Neuron (in vitro differentiated cells): ENCODE measurements around the gene PDZD4.

Experiments used
- H2AFZ ChIP-seq: one replicate; pipeline ENCODE4 v1.6.1; 2013; ENCODE audit warnings: low read depth, mild to moderate bottlenecking, inconsistent platforms, low read length, moderate library complexity
- H3K27me3 ChIP-seq: one replicate; pipeline ENCODE4 v1.6.1; 2013; ENCODE audit warnings: low read length; ENCODE audit not compliant: insufficient read depth
- H3K36me3 ChIP-seq: one replicate; pipeline ENCODE4 v1.6.1; 2013; ENCODE audit warnings: low read length; ENCODE audit not compliant: insufficient read depth
- H3K4me1 ChIP-seq: one replicate; pipeline ENCODE4 v1.6.1; 2013; ENCODE audit warnings: low read length; ENCODE audit not compliant: insufficient read depth
- H3K4me3 ChIP-seq: 2 replicates; pipeline ENCODE4 v1.5.1; 2013; ENCODE audit warnings: mild to moderate bottlenecking, low read length, moderate library complexity
- H3K9me3 ChIP-seq: one replicate; pipeline ENCODE4 v1.6.1; 2013; ENCODE audit warnings: low read length

PDZD4 gene

DNA sequence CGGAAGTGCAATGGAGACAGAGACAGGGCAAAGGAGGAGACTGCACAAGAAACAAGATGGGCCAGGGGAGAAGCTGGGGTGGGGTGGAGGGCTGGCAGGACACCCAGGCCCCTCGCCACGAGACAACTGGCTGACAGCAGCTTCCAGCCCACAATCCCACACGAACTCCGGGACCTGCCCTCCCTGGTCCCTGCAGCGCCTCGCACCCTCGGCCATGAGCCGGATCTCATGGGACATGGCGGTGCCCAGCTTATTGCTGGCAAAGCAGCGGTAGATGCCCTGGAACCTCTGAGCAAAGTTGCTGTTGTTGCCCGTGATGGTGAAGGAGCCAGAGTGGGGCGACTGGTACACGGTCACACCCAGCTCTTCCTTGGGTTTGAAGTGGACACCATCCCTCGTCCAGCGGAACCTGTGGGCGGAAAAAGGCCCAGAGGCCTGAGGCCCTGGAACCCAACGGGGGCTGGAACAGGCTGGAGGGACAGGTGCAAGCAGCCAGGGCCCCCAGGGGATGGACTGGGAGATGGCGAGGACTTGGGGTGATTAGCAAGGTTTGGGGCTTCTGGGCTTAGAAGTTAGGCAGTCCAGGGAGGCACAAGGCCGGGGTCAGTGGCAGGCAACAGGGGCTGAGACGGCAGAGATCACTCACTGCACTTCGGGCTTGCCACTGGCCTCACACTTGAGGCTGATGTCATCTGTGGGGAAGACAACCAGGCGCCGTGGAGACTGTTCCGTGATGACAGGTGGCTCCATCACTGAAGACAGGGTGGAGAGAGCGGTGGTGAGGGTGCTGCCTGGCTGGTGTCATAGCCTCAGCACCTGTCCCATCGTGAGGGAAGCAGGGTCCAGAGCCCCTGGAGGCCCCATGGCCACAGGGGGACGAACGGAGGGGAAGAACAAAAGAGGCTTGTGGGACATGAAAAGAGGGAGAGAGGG lies 41.9 kb upstream of the PDZD4 start:
- peaks cover 8% of the 10 kb centered on the region for H3K36me3 ChIP-seq
- no peaks in the 10 kb centered on the region for H3K9me3 ChIP-seq
- peaks cover 44% of the 10 kb centered on the region for H3K4me1 ChIP-seq
- peaks cover 14% of the 10 kb centered on the region for H3K27me3 ChIP-seq
- H2AFZ ChIP-seq: no peak overlapping the region
- H3K4me3 ChIP-seq: no peak overlapping the region

DNA sequence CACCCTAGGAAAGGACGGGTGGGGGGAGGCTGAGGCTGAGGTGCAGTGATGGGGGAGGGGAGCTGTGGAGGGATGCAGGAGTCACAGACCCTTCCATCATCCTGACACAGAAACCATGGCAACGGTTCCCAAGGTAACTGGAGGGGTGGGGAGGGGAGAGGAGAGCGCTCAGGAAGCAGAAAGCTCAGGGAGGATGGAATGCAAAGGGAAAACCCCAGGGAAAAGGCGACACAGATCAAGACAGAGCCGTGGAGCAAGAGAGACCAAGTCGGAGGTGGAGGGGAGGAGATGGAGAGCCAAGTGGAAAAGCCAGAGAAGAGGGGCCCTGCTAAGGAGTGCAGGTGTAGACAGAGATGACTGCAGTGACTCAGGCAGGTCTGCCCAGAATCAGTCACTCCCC lies 41.1 kb upstream of the PDZD4 start:
- Histone ChIP-seq H3K27me3 (peaks cover 14% of the 10 kb centered on the region), H3K9me3 (no peaks in the 10 kb centered on the region), H3K4me3 (no peak overlapping the region), H3K36me3 (peaks cover 11% of the 10 kb centered on the region), H3K4me1 (peaks cover 44% of the 10 kb centered on the region), H2AFZ (no peak overlapping the region)

DNA sequence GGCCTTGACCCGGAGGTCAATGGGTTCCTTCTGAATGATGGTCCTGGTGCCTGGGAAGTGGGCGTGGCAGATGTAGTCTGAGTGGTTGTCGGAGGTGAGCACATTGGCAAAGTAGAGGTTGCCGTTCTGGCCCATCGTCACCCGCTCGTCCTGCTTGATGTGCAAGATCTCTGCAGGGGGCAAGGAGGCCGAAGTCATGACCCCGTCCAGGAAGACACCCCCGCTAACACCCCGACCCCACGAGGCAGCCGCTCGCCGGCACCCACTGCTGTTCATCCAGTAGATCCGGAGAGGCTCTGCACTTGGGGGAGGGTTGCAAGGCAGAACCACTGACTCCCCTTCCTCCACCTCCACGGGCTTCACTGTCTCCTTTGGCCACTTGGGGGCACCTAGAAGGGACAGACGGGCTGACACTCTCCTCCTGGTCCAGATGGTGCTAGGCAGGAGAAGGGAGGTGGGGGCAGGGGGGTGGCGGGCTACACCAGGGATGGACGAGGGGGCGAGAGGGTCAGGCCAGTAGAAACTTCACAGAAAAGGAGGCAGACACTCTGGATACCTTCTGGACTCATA lies 40.5 kb upstream of the PDZD4 start:
- Histone ChIP-seq H3K4me3 (no peak overlapping the region), H3K27me3 (peaks cover 14% of the 10 kb centered on the region)

GRCh38 chrX:153870288-153870690 lies 39.9 kb upstream of the PDZD4 start:
- Histone ChIP-seq H3K9me3 (no peaks in the 10 kb centered on the region), H3K4me3 (no peak overlapping the region)

More for the DNA sequence above, 40.5 kb upstream of the PDZD4 start:
- Histone ChIP-seq H3K9me3 (no peaks in the 10 kb centered on the region), H2AFZ (no peak overlapping the region), H3K36me3 (peaks cover 14% of the 10 kb centered on the region), H3K4me1 (peaks cover 41% of the 10 kb centered on the region)

DNA sequence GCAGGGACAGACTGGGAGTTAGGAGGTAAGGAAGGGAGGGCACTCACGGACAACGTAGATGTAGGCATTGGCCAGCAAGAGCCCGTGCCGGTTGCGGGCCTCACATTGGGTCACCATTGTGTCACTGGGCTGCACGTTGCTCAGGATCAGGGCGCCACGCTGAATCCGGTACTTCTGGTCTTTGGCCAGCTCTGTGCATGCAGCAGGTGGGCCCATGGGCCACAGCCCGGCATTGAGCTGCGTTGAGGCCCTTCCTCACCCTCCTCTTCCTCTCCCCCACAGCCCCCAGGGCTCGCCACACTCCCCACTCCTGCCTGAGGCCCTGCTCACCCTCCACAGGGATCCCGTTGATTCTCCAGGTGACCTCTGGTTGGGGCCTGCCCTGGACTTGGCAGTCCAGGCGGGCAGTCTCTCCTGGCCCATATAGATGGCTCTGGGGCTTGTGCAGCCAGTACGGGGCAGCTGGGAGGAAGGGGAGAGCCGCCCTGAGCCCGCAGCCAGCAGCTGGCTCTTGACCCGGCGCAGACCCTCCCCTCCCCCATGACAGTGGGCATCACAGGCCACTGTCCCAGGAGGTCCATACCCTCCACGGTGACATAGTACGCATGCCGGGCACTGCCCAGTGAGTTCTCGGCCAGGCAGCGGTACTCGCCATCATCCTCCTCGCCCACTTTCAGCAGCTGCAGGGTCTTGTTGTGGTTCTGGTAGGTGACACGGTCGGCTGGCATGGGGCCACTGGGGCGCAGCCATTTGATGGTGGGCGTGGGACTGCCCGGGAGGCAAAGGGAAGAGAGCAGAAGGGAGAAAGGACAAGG lies 39.3 kb upstream of the PDZD4 start:
- peaks cover 22% of the 10 kb centered on the region for H3K36me3 ChIP-seq
- H2AFZ ChIP-seq: no peak overlapping the region
- H3K27me3 ChIP-seq: peaks cover 14% of the 10 kb centered on the region
- H3K4me1 ChIP-seq: peaks cover 36% of the 10 kb centered on the region
- no peak overlapping the region for H3K4me3 ChIP-seq
- no peaks in the 10 kb centered on the region for H3K9me3 ChIP-seq

More at GRCh38 chrX:153870288-153870690, 39.9 kb upstream of the PDZD4 start:
- no peak overlapping the region for H2AFZ ChIP-seq
- peaks cover 39% of the 10 kb centered on the region for H3K4me1 ChIP-seq
- H3K36me3 ChIP-seq: peaks cover 18% of the 10 kb centered on the region
- peaks cover 14% of the 10 kb centered on the region for H3K27me3 ChIP-seq

DNA sequence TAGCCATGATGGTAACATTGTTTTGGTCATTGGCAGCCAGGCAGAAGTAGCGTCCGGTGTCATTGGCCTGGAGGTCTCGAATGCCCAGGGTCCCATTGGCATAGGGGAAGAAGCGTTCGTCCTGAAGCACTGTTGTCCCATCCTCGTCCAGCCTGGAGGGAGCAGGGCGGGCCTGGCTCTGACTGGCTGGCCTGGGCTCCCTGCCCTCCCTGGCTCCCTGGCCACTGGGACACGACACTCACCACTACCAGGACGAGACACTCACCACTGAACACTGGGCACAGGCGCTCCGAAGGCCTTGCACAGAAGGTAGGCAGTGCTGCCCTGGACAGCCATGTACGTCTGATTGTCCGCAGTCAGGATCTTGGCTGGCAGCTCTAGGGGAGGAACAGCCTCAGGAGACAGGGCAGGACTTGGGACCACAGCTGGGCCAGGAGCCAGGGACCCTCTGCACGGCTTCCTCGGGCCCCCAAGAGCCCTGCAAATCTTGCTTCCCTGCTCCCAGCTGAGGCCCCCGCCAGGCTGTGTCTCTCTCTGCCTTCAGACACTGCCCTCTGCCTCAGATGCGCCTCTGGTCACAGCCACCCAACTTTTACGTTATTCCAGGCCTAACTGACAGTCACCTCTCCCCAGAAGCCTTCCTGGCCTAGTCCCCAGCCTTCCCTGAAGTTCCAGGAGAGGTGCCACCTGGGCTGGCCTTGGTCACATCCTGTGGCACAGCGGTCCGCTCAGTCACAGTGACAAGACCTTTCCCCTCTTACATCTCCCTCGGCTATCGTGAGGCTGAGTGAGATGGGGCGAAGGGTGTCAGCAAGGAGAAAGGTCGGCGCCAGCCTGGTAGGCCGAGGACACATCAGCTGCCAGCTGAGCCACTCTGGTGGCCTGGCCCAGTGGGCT lies 38.5 kb upstream of the PDZD4 start:
- H3K27me3 ChIP-seq: peaks cover 15% of the 10 kb centered on the region
- no peak overlapping the region for H2AFZ ChIP-seq
- H3K4me1 ChIP-seq: peaks cover 28% of the 10 kb centered on the region
- H3K36me3 ChIP-seq: peaks cover 22% of the 10 kb centered on the region
- H3K4me3 ChIP-seq: no peak overlapping the region
- no peaks in the 10 kb centered on the region for H3K9me3 ChIP-seq

DNA sequence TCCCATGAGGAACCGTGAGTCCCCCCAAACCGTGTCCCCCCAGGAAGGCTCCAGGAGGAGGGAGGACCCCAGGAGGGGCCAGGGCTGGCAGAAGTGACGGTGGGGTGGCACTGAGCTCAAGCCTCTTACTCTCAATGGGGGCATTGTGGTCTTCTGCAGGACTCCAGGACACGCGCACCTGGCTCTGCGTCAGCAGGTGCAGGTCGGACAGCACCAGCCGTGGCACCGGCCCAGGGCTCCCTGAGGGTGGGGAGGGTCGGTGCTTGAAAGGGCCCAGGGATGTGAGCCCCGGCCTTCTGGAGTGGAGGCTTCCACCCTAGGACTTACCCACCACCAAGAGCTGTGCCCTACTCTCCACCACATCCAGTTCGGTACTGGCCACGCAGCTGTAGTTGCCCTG lies 37.3 kb upstream of the PDZD4 start:
- H3K4me3 ChIP-seq: no peak overlapping the region
- no peaks in the 10 kb centered on the region for H3K9me3 ChIP-seq
- H3K4me1 ChIP-seq: peaks cover 16% of the 10 kb centered on the region
- H2AFZ ChIP-seq: no peak overlapping the region
- peaks cover 22% of the 10 kb centered on the region for H3K36me3 ChIP-seq
- peaks cover 22% of the 10 kb centered on the region for H3K27me3 ChIP-seq

DNA sequence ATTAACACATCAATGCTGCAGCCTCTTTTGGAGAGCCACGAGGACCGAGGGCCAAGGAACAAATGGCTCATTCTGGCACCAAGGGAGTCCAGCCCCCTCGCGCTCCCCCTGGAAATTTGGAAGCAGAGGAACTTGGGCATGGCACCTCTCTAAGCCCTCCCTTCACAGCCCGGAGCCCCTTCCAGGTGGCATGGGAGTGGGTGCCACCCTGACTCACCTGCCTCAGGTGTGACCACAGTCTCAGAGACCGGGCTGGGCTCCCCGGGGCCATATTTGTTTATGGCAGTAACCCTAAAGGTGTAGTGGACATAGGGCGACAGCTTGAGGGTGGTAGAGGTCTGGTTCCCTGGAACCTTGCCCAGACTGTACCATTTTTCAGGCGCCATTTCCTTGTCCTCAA lies 36.8 kb upstream of the PDZD4 start:
- peaks cover 11% of the 10 kb centered on the region for H3K4me1 ChIP-seq
- no peaks in the 10 kb centered on the region for H3K9me3 ChIP-seq
- peaks cover 22% of the 10 kb centered on the region for H3K36me3 ChIP-seq
- no peak overlapping the region for H3K4me3 ChIP-seq
- H2AFZ ChIP-seq: no peak overlapping the region
- peaks cover 20% of the 10 kb centered on the region for H3K27me3 ChIP-seq

DNA sequence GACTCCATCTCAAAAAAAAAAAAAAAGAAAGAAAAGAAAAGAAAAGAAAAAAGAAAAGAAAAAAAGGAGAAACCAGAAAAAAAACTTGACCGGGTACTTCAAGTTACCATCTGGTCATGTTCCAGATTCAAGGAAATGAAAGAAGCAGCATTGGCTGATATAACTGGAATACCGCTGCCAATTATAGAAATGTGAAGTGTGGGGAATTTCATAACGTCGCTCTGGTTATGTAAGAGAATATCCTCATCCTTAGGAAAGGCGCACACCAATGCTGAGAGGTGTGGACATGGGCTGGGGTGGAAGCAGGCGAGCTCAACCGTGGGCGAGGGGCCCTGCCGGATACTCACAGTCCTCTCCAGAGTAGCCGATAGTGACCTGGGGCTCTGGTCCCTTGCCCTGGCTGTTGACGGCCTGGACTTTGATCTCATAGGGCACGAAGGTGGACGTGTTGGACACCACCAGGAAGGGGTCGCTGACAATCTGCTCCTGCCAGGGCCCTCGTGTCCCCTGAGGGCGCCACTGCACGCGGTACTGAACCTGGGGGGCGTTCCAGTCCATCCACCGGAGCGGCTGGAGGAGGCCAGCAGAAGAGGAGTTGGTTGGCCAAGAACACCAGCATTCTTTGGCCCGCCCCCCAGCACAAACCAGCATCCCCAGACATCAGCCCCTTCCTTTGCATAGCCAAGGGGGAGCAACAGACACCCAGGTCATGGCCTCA lies 36.1 kb upstream of the PDZD4 start:
- H3K27me3 ChIP-seq: peaks cover 20% of the 10 kb centered on the region
- no peak overlapping the region for H2AFZ ChIP-seq
- H3K4me1 ChIP-seq: peaks cover 6% of the 10 kb centered on the region
- H3K36me3 ChIP-seq: peaks cover 22% of the 10 kb centered on the region
- no peak overlapping the region for H3K4me3 ChIP-seq
- no peaks in the 10 kb centered on the region for H3K9me3 ChIP-seq

DNA sequence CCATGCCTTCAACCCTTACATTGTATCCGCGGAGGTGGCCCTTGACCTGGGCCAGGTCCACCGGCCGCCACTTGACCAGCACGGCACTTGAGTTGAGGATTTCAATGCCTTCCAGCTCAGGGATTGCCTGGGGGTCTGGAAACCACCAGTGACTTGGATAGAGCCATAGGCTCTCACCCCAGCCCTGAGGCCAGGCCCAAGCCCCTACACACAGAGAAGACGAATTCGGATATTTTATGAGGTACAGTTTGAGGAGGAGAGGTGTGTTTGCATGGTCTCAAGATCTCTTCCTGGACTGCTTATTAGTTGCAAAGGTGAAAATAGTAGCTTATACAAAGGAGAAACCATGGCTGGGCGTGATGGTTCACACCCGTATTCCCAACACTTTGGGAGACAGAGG lies 35.3 kb upstream of the PDZD4 start:
- H3K27me3 ChIP-seq: peaks cover 20% of the 10 kb centered on the region
- no peak overlapping the region for H2AFZ ChIP-seq
- H3K9me3 ChIP-seq: no peaks in the 10 kb centered on the region
- peaks cover 2% of the 10 kb centered on the region for H3K4me1 ChIP-seq
- peaks cover 22% of the 10 kb centered on the region for H3K36me3 ChIP-seq
- H3K4me3 ChIP-seq: no peak overlapping the region

DNA sequence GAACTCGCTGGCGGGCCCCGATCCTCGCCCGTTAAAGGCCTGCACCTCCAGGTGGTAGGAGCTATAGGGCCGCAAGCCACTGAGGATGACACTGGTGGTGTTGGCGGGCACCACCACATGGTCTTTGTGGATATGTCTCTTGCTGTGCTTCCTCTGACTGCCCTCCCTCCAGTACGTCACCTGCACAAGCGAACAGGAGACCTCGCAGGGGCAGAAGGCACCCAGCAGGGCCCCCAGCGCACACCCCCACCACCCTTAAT lies 34.9 kb upstream of the PDZD4 start:
- no peaks in the 10 kb centered on the region for H3K4me1 ChIP-seq
- H2AFZ ChIP-seq: no peak overlapping the region
- H3K27me3 ChIP-seq: peaks cover 20% of the 10 kb centered on the region
- no peaks in the 10 kb centered on the region for H3K9me3 ChIP-seq
- H3K4me3 ChIP-seq: no peak overlapping the region
- peaks cover 22% of the 10 kb centered on the region for H3K36me3 ChIP-seq
